Esophagus mucosa (tissue), 1 donor: ENCODE data around the gene TMCC3. TPM values are rescaled to one million over a fixed set of nuclear protein-coding genes. Genes with fewer than 3 reads are reported as not detected.
"Not testable (repeated sequence)": the region's sequence is repeated elsewhere in the genome, so short reads cannot be mapped to it uniquely, and the experiment has no call there.

Source experiments
- ATAC-seq: fragments of 200-7000 bp; cut with Tn5 transposase; one replicate; pipeline ENCODE4 v1.9.1; 2020
- total RNA-seq: library from RNA; stranded (reverse); gene quantifications from one replicate; pipeline ENCODE4 v1.2.4, GENCODE V29; 2023
- donor health status: DM: yes; HTN: yes; CAD: no.

TMCC3 gene
- total RNA-seq, 1 donor from 2014 or later: 7.3 TPM

- no peak for ATAC-seq
Measured at GRCh38 chr12:94599189-94599588, 51.2 kb downstream of the TMCC3 start.

GRCh38 chr12:94597268-94597667 is 53.1 kb downstream of the TMCC3 start:
- ATAC-seq: peak; percentile 86

- ATAC-seq: peak; percentile 72
Measured at GRCh38 chr12:94596596-94596995, 53.8 kb downstream of the TMCC3 start.

GRCh38 chr12:94595152-94595551 is 55.2 kb downstream of the TMCC3 start:
- no peak for ATAC-seq

- ATAC-seq: no peak
Measured at GRCh38 chr12:94594443-94594825, 55.9 kb downstream of the TMCC3 start.

GRCh38 chr12:94593822-94594442 is 56.4 kb downstream of the TMCC3 start:
- ATAC-seq: no peak

GRCh38 chr12:94592723-94593122 is 57.6 kb downstream of the TMCC3 start:
- not testable (repeated sequence) for ATAC-seq

GRCh38 chr12:94592080-94592479 is 58.3 kb downstream of the TMCC3 start:
- ATAC-seq: peak; percentile 27

- ATAC-seq: no peak
Measured at GRCh38 chr12:94590428-94590827, 59.9 kb downstream of the TMCC3 start.

- ATAC-seq: peak; percentile 67
Measured at GRCh38 chr12:94589591-94590001, 60.8 kb downstream of the TMCC3 start.

- no peak for ATAC-seq
Measured at GRCh38 chr12:94588346-94588745, 62.0 kb downstream of the TMCC3 start.

- ATAC-seq: peak; percentile 36
Measured at GRCh38 chr12:94587266-94588241, 62.8 kb downstream of the TMCC3 start.

- peak; percentile 71 for ATAC-seq
Measured at GRCh38 chr12:94586589-94587259, 63.6 kb downstream of the TMCC3 start.

- ATAC-seq: no peak
Measured at GRCh38 chr12:94585626-94586025, 64.7 kb downstream of the TMCC3 start.

- ATAC-seq: no peak
Measured at GRCh38 chr12:94584377-94584776, 66.0 kb downstream of the TMCC3 start.

GRCh38 chr12:94582591-94582990 is 67.8 kb downstream of the TMCC3 start:
- ATAC-seq: no peak

GRCh38 chr12:94575645-94576403 is 74.5 kb downstream of the TMCC3 start:
- no peak for ATAC-seq

GRCh38 chr12:94575024-94575423 is 75.3 kb downstream of the TMCC3 start:
- ATAC-seq: no peak

- ATAC-seq: no peak
Measured at GRCh38 chr12:94571556-94571955, 78.8 kb downstream of the TMCC3 start.

- ATAC-seq: peak; percentile 74
Measured at GRCh38 chr12:94570161-94570560, 80.2 kb downstream of the TMCC3 start.

GRCh38 chr12:94567761-94568160 is 82.6 kb downstream of the TMCC3 start:
- no peak for ATAC-seq

GRCh38 chr12:94566345-94566744 is 84.0 kb downstream of the TMCC3 start:
- no peak for ATAC-seq
